Mesothelial cell of epicardium (in vitro differentiated cells): ENCODE results near the gene TBX1. TPM values are rescaled to one million over a fixed set of nuclear protein-coding genes. Genes with fewer than 3 reads are reported as not detected.

Experiments used
- DNase-seq, 2 experiments: peaks; one replicate each; pipeline ENCODE4 v3.0.0; 2021; ENCODE audit warnings: low spot score in 2 of 2; ENCODE audit not compliant: unreplicated experiment in 2 of 2
- H3K27ac Mint-ChIP-seq: 2 replicates; pipeline ENCODE4 v1.8.0; 2021; ENCODE audit warnings: mixed read lengths
- H3K27me3 Mint-ChIP-seq: 2 replicates; pipeline ENCODE4 v1.8.0; 2021; ENCODE audit warnings: low read depth, mixed read lengths
- H3K36me3 Mint-ChIP-seq: 2 replicates; pipeline ENCODE4 v1.8.0; 2021; ENCODE audit warnings: mixed read lengths
- H3K4me1 Mint-ChIP-seq: 2 replicates; pipeline ENCODE4 v1.8.0; 2021; ENCODE audit warnings: mixed read lengths
- H3K4me3 Mint-ChIP-seq: 2 replicates; pipeline ENCODE4 v1.8.0; 2021; ENCODE audit warnings: mild to moderate bottlenecking, moderate library complexity, mixed read lengths
- H3K9me3 Mint-ChIP-seq: 2 replicates; pipeline ENCODE4 v1.8.0; 2021; ENCODE audit warnings: mixed read lengths
- CTCF ChIP-seq: fragments of 200-600 bp; sonication (generic); IDR thresholded peaks from one replicate; pipeline ENCODE4 v1.5.0; 2021; ENCODE audit warnings: antibody characterized with exemption; ENCODE audit not compliant: unreplicated experiment
- total RNA-seq: library from RNA; stranded (reverse); gene quantifications from 3 replicates; pipeline ENCODE4 v1.2.1, GENCODE V29; 2021

Gene TBX1
- total RNA-seq, 1 donor from 2014 or later, result 0.45 TPM

- Mint-ChIP-seq H3K27me3 (no peaks in the 10 kb centered on the region), H3K4me1 (peaks cover 17% of the 10 kb centered on the region), H3K27ac (no peak overlapping the region), H3K4me3 (no peak overlapping the region), H3K9me3 (no peaks in the 10 kb centered on the region), H3K36me3 (peaks cover 7% of the 10 kb centered on the region)
- TF ChIP-seq CTCF, result no peak
- DNase-seq, result peak in 1 of 2 experiments; percentile 9
Observed at GRCh38 chr22:19811211-19811621, 50.6 kb downstream of the TBX1 start.

DNA sequence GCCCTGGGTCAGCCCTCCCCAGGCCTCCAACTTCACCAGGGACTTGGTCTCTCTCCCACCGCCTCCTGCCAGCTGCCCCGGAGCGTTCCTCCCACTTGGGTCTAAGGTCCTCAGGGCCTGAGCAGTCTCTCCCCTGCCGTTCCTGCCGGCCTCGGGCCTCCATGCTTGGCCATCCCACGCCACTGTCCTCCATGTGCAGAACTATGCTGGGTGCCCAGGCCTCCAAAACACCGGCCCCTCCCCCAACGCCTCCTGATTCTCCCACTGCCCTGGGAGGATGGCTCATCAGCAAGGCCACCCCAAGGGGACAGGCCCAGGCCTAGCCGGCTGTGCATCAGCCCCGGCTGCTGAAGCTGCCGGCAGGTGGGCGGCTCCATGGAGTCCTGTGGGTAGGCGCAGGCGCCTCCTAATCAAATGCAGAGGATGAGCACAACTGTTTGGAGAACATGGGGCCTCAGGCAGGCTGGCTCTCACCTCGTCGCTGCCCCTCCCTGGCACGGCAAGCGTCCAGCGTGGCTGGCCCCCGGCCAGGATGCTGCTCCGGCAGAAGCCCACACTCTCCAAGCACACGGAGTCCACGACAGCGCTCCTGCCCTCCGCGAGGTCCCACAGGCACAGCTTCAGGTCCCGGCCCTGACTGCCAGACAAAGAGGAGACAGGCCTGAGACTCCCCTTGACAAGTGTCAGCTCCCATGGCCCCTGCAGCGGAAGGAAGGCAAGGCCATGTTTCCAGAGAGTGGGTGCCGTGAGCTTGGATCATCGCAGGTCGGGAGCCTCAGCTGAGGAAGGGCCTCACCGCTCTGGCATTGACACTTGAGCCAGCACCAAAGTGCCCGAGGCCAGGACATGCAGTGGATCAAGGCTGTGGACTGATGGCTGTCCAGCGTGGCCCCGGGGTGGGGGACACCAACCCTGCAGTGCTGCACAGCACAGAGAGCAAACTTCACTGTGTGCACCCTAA is 51.5 kb downstream of the TBX1 start:
- peaks cover 9% of the 10 kb centered on the region for H3K4me1 Mint-ChIP-seq
- H3K36me3 Mint-ChIP-seq, result peaks cover 7% of the 10 kb centered on the region
- H3K4me3 Mint-ChIP-seq, result no peak overlapping the region
- no peaks in the 10 kb centered on the region for H3K9me3 Mint-ChIP-seq
- peak in 1 of 2 experiments; percentile 31 for DNase-seq
- H3K27me3 Mint-ChIP-seq, result no peaks in the 10 kb centered on the region
- H3K27ac Mint-ChIP-seq, result no peak overlapping the region
- no peak for TF ChIP-seq CTCF

DNA sequence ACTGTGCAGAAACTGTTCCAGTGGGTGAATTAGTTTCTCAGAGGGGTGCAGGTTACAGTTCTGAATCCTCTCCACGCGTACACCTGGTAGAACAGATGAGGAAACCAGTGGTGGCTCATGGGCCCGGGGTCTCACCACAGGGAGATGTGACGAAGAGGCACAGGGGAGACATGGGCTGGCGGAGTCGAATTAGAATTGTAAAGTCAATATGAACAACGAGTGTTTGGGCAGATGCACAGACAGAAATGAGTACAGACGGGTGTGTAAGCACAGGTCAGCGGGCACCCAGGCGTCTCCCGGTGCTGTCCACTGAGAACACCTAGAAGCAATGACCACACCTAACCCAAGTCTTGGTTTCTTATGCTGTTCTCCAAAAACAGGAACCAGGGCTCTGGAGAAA is 52.3 kb downstream of the TBX1 start:
- no peak overlapping the region for H3K4me3 Mint-ChIP-seq
- peaks cover 7% of the 10 kb centered on the region for H3K4me1 Mint-ChIP-seq
- peaks cover 7% of the 10 kb centered on the region for H3K36me3 Mint-ChIP-seq
- no peak for TF ChIP-seq CTCF
- no peaks in the 10 kb centered on the region for H3K27me3 Mint-ChIP-seq
- no peaks in the 10 kb centered on the region for H3K9me3 Mint-ChIP-seq
- H3K27ac Mint-ChIP-seq, result no peak overlapping the region
- no peak for DNase-seq

DNA sequence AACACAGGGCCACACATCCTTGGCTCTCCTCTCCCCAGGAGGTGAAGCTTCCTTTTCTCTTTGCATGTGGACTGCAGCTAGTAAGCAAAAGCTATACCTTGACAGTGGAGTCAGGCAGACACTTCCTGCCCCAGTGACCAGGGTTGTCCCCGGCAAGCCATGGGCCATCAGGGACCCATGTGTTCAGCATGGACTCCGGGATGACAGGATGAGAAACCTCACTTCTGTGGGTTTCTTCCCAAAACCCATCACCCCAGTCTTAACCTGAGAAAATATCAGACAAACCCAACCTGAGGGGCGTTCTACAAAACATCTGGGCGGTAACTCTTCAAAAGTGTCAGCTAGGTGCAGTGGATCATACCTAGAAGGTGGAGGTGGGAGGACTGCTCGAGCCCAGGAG is 53.9 kb downstream of the TBX1 start:
- H3K36me3 Mint-ChIP-seq, result peaks cover 7% of the 10 kb centered on the region
- H3K27ac Mint-ChIP-seq, result no peak overlapping the region
- H3K9me3 Mint-ChIP-seq, result no peaks in the 10 kb centered on the region
- TF ChIP-seq CTCF, result no peak
- H3K27me3 Mint-ChIP-seq, result no peaks in the 10 kb centered on the region
- H3K4me1 Mint-ChIP-seq, result peaks cover 7% of the 10 kb centered on the region
- peak in 1 of 2 experiments; percentile 27 for DNase-seq
- H3K4me3 Mint-ChIP-seq, result no peak overlapping the region

DNA sequence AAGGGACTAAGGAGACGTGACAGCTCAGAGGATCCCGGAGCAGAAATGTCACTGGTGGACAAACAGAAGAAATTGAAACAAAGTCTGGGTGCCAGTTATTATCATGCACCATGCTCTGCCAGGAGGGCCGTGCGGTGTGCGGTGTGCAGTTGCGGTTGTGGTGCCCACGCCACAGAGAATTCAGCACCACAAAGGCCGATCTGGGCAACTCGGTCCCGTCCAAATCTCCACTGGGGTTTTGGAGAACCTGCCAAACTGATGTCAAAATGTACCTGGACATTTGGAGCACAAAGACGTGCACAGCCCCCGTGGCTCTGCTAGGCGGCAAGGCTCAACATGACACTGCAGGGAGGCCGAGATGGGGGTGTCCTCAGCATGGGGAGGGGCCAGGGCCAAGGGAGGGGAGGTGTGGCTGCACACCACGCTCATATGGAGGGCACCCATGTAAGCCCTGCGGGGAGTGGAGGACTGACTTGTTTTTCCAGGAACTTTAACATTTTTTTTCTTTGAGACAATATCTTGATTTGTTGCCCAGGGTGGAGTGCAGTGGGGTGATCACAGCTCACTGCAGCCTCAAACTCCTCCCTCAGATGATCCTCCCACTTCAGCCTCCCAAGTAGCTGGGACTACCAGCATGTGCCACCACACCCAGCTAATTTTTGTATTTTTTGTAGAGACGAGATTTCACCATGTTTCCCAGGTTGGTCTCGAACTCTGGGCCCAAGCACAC is 54.7 kb downstream of the TBX1 start:
- no peaks in the 10 kb centered on the region for H3K9me3 Mint-ChIP-seq
- TF ChIP-seq CTCF, result no peak
- H3K27ac Mint-ChIP-seq, result no peak overlapping the region
- peaks cover 7% of the 10 kb centered on the region for H3K36me3 Mint-ChIP-seq
- DNase-seq, result peak in 1 of 2 experiments; percentile 33
- H3K27me3 Mint-ChIP-seq, result no peaks in the 10 kb centered on the region
- peaks cover 7% of the 10 kb centered on the region for H3K4me1 Mint-ChIP-seq
- no peak overlapping the region for H3K4me3 Mint-ChIP-seq
